Measurements from ENCODE around the gene DPEP3.

DNA sequence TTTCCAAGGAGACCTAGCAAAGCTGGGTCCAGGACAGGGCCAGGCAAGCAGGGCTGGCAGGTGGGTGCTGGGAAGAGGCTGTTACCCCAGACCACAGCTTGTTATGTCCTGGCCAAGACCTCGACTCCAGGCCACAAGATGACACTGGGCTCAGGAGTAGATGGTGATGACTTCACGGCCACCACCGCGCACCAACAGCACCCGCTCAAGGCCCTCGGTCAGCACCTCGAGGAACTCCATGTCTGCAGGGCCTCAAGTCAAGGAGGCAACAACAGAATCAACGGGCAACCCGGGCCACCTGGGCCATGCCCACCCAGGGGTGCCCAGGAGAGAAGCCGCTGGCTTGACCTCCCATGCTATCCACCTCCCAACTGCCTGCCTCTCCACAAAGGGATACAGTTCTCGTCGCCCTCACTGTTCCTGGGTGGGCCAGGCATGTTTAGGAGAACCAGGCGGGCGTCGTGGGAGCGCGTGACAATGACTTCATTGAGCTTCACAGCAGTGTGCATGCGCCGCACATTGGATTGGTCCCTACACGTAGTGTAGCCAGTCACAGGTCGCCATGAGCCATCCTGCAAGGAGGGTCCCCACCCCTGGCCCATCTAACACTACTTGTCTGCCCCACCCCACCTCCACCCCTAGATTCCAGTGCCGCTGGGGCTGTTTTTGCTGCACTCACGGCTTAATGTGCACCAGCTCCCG, 35.5 kb downstream of the DPEP3 start:
- TF ChIP-seq, protein P1, sequence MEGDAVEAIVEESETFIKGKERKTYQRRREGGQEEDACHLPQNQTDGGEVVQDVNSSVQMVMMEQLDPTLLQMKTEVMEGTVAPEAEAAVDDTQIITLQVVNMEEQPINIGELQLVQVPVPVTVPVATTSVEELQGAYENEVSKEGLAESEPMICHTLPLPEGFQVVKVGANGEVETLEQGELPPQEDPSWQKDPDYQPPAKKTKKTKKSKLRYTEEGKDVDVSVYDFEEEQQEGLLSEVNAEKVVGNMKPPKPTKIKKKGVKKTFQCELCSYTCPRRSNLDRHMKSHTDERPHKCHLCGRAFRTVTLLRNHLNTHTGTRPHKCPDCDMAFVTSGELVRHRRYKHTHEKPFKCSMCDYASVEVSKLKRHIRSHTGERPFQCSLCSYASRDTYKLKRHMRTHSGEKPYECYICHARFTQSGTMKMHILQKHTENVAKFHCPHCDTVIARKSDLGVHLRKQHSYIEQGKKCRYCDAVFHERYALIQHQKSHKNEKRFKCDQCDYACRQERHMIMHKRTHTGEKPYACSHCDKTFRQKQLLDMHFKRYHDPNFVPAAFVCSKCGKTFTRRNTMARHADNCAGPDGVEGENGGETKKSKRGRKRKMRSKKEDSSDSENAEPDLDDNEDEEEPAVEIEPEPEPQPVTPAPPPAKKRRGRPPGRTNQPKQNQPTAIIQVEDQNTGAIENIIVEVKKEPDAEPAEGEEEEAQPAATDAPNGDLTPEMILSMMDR (IDR thresholded peaks at IDR 0.05), result no peak
- no peak for TF ChIP-seq POLR2A (IDR thresholded peaks at IDR 0.05)

Measured in thyroid gland (tissue), 4 donors.